ENCODE measurements around the gene SETBP1.

- TF ChIP-seq CTCF (IDR thresholded peaks at IDR 0.05) (no peak), EZH2 (IDR thresholded peaks at IDR 0.05) (no peak), EZH2phosphoT487 (IDR thresholded peaks at IDR 0.05) (no peak)
These were observed 59.3 kb downstream of the SETBP1 start for GRCh38 chr18:44740000-44740399.

Data from neural progenitor cell (in vitro differentiated cells).